Tibial nerve (tissue), 4 donors: ENCODE measurements around the gene TC2N. TPM values are rescaled to one million over a fixed set of nuclear protein-coding genes. Genes with fewer than 3 reads are reported as not detected.

Experiments
- DNase-seq, 2 donors: peaks; one replicate each; pipeline ENCODE4 v3.0.0-alpha.2; 2019; ENCODE audit warnings: low spot score in 2 of 2
- H3K27ac ChIP-seq, 4 donors: fragments of 200-600 bp; sonication (generic) in 3 of 4; one replicate each; pipeline ENCODE4 v1.5.1; 2017 to 2019; ENCODE audit warnings: mild to moderate bottlenecking in 1 of 4
- H3K27me3 ChIP-seq, 2 donors: fragments of 200-600 bp; sonication (generic) in 1 of 2; one replicate each; pipeline versions ENCODE4 v1.5.1 to v1.6.0; 2017 to 2019
- H3K36me3 ChIP-seq, 3 donors: fragments of 200-600 bp; sonication (generic); one replicate each; pipeline ENCODE4 v1.5.1; 2018 to 2019
- H3K4me1 ChIP-seq, 4 donors: fragments of 200-600 bp; sonication (generic) in 3 of 4; one replicate each; pipeline ENCODE4 v1.5.1; 2017 to 2019
- H3K4me3 ChIP-seq, 4 donors: fragments of 200-600 bp; sonication (generic) in 3 of 4; one replicate each; pipeline ENCODE4 v1.5.1; 2017 to 2019; ENCODE audit warnings: mild to moderate bottlenecking in 1 of 4, moderate library complexity in 1 of 4
- H3K9me3 ChIP-seq, 4 donors: fragments of 200-600 bp; sonication (generic) in 3 of 4; one replicate each; pipeline ENCODE4 v1.5.1; 2017 to 2019
- EP300 ChIP-seq, 2 donors: sonication (generic); formaldehyde crosslinking; IDR thresholded peaks; one replicate each; pipeline ENCODE4 v1.6.1; 2017; ENCODE audit warnings: antibody characterized with exemption in 2 of 2, mild to moderate bottlenecking in 1 of 2
- POLR2A ChIP-seq, 2 donors: fragments of 450-650 bp; IDR thresholded peaks; one replicate each; pipeline ENCODE4 v1.6.1; 2017; ENCODE audit warnings: antibody characterized with exemption in 2 of 2, mild to moderate bottlenecking in 2 of 2, moderate library complexity in 2 of 2
- WGBS, 2 donors: methylation state at CpG; one replicate each; pipeline ENCODE4 v1.1.5; 2018; 5-methylcytosine and 5-hydroxymethylcytosine counted together
- total RNA-seq, 4 donors: library from RNA; depleted of rRNA; stranded (reverse); fragments of >200 nt; gene quantifications; one replicate each; pipeline ENCODE4 v1.1.0, GENCODE V29; 2016
- TF ChIP-seq, protein P1 (sequence below), 5 experiments: fragments of 200-600 bp in 3 of 5; fragments of 450-650 bp in 2 of 5; sonication (generic) in 3 of 5; IDR thresholded peaks; one replicate each; pipeline ENCODE4 v1.5.1; 2016 to 2019; ENCODE audit warnings: antibody characterized with exemption in 5 of 5, mild to moderate bottlenecking in 3 of 5, moderate library complexity in 2 of 5

Gene TC2N
- total RNA-seq, 4 donors from 2014 or later, result 23.4 to 35.2 (median 25.7) TPM

DNA sequence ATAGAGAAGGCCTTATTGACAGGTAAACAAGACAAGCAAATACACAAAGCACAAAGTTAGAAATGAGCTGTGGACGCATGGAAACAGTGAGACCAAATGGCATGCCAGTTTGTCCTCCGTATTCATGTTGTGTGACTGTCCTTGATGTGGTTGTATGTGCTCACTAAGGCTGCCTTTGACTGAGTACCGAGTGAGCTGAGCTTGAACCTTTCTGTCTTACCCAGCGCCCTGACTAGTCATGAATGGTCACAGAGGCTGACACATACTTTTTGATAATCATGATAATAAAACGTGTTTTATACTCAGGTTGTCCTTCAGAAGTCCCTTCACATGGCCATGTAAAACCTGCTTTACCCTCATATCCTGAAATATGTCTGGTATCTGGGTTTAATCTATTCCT, 134.9 kb downstream of the TC2N start:
- no peak overlapping the region for H3K4me3 ChIP-seq
- TF ChIP-seq, protein P1, sequence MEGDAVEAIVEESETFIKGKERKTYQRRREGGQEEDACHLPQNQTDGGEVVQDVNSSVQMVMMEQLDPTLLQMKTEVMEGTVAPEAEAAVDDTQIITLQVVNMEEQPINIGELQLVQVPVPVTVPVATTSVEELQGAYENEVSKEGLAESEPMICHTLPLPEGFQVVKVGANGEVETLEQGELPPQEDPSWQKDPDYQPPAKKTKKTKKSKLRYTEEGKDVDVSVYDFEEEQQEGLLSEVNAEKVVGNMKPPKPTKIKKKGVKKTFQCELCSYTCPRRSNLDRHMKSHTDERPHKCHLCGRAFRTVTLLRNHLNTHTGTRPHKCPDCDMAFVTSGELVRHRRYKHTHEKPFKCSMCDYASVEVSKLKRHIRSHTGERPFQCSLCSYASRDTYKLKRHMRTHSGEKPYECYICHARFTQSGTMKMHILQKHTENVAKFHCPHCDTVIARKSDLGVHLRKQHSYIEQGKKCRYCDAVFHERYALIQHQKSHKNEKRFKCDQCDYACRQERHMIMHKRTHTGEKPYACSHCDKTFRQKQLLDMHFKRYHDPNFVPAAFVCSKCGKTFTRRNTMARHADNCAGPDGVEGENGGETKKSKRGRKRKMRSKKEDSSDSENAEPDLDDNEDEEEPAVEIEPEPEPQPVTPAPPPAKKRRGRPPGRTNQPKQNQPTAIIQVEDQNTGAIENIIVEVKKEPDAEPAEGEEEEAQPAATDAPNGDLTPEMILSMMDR (IDR thresholded peaks at IDR 0.05), result no peak
- TF ChIP-seq POLR2A (IDR thresholded peaks at IDR 0.05) (no peak), EP300 (IDR thresholded peaks at IDR 0.05) (no peak)
- DNase-seq, result no peak
- H3K36me3 ChIP-seq, result no peaks in the 10 kb centered on the region
- no peaks in the 10 kb centered on the region for H3K4me1 ChIP-seq
- H3K27ac ChIP-seq, result no peak overlapping the region
- WGBS, 2 donors, result 74 to 80% methylated on average over 5 of the region's 5 CpGs
- peaks cover 0 to 4% (median 0%) of the 10 kb centered on the region in 4 donors for H3K9me3 ChIP-seq
- H3K27me3 ChIP-seq, result no peaks in the 10 kb centered on the region

DNA sequence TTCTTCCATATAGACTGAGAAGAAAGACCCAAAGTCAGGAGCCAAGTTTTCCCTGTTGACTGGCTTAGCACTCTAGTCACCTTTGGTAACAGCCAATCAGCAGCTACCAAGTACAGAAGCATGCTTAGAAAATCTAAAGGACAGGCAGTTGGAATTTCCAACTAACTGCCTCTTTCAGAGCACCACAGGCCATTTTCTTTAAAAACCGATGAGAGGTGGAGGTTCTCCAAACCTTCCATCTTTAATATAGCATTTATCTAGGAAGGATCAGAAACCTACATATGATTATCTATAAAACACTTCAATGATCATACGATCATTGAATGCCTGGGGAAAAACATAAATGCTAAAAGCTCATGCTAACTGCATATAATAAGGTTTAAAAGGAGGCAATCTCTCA, 135.3 kb downstream of the TC2N start, which contains the start of gene CATSPERB:
CATSPERB (minus strand) TSS at position 101 of the 400 bp plus-strand sequence. CDS start 2,607 bp downstream, outside the sequence.
- WGBS, 2 donors, result 92 to 93% methylated on average over 2 of the region's 2 CpGs
- no peaks in the 10 kb centered on the region for H3K27me3 ChIP-seq
- DNase-seq, result no peak
- no peak within 1 kb of the TSS for H3K27ac ChIP-seq
- no peak within 1 kb of the TSS for H3K4me3 ChIP-seq
- H3K4me1 ChIP-seq, result no peaks in the 10 kb centered on the region
- no peaks in the 10 kb centered on the region for H3K36me3 ChIP-seq
- TF ChIP-seq EP300 (IDR thresholded peaks at IDR 0.05) (no peak), POLR2A (IDR thresholded peaks at IDR 0.05) (no peak)
- TF ChIP-seq, protein P1 (IDR thresholded peaks at IDR 0.05), result no peak
- H3K9me3 ChIP-seq, result peaks cover 0 to 4% (median 0%) of the 10 kb centered on the region in 4 donors

DNA sequence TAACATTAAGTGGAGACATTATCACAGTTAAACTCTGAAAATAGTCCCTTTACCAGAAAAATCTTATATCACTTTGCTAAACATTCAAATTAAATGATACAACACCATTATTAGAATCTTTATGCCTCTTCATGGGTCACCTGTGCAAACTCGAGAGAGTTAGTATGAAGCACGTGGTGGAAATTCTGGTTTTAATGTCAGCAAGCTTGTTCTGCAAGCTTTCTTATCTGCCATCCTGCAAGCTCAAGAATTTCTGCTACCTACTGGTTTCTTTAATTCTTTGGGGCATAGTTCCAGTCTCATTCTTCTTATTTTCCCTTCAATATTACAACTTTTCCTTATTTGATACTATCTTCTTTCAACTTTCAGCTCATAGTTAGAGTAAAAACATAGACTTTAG, 136.3 kb downstream of the TC2N start:
- no peak for DNase-seq
- H3K4me3 ChIP-seq, result no peak overlapping the region
- H3K9me3 ChIP-seq, result peaks cover 0 to 4% (median 0%) of the 10 kb centered on the region in 4 donors
- H3K4me1 ChIP-seq, result no peaks in the 10 kb centered on the region
- H3K27ac ChIP-seq, result no peak overlapping the region
- no peaks in the 10 kb centered on the region for H3K27me3 ChIP-seq
- no peaks in the 10 kb centered on the region for H3K36me3 ChIP-seq
- 85 to 99% methylated on average over 2 of the region's 2 CpGs for WGBS, 2 donors
- no peak for TF ChIP-seq EP300 (IDR thresholded peaks at IDR 0.05)
- no peak for TF ChIP-seq POLR2A (IDR thresholded peaks at IDR 0.05)
- TF ChIP-seq, protein P1 (IDR thresholded peaks at IDR 0.05), result no peak

DNA sequence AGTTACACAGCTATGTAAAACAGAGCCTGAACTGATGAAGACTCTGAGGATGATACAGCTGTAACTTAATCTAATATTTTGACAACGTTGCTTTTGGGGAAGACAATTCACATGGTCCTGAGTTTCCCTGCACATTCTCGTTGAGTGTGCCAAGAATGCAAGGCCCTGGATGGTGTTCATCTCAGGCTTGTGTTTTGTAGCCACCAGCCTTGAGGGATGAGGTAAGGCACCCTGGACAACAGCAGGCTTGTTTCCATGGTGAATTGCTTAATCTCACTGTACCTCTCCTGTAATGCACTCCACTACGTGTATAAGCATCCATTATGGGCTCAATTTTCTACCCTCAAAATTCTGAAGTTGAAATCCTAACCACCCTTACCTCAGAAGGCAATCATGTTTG, 137.6 kb downstream of the TC2N start:
- Histone ChIP-seq H3K27me3 (no peaks in the 10 kb centered on the region), H3K27ac (no peak overlapping the region), H3K4me1 (no peaks in the 10 kb centered on the region), H3K9me3 (peaks cover 0 to 3% (median 0%) of the 10 kb centered on the region in 4 donors), H3K36me3 (no peaks in the 10 kb centered on the region), H3K4me3 (no peak overlapping the region)
- no peak for DNase-seq
- TF ChIP-seq EP300 (IDR thresholded peaks at IDR 0.05) (no peak), POLR2A (IDR thresholded peaks at IDR 0.05) (no peak)
- TF ChIP-seq, protein P1 (IDR thresholded peaks at IDR 0.05), result no peak
- 69 to 84% methylated on average over 3 of the region's 3 CpGs for whole genome bisulfite sequencing, 2 donors

Other genes starting within 250 kb of the TC2N start
- 1 to 10 TPM in 2 of 4 donors, under 1 TPM in 1, not detected in 1; 0.84 to 3.9 (median 2.0) TPM for gene CATSPERB, start 135.4 kb downstream of the TC2N start, total RNA-seq
- 100 to 1,000 TPM; 109 to 215 (median 186) TPM for gene FBLN5, start 80.2 kb upstream of the TC2N start, total RNA-seq
- 10 to 100 TPM; 26.9 to 33.5 (median 33.3) TPM for gene TRIP11, start 172.5 kb upstream of the TC2N start, total RNA-seq
- gene ATXN3, start 239.0 kb upstream of the TC2N start, total RNA-seq, result 10 to 100 TPM; 35.0 to 75.7 (median 48.5) TPM